GM19467 (cell line): ENCODE results near the gene PAPPA.

Experiments
- ATAC-seq: cut with Tn5 transposase; IDR thresholded peaks from one replicate; pipeline ENCODE4 v1.9.1; 2021; ENCODE audit warnings: mild to moderate bottlenecking, moderate library complexity; ENCODE audit not compliant: unreplicated experiment

The PAPPA gene

DNA sequence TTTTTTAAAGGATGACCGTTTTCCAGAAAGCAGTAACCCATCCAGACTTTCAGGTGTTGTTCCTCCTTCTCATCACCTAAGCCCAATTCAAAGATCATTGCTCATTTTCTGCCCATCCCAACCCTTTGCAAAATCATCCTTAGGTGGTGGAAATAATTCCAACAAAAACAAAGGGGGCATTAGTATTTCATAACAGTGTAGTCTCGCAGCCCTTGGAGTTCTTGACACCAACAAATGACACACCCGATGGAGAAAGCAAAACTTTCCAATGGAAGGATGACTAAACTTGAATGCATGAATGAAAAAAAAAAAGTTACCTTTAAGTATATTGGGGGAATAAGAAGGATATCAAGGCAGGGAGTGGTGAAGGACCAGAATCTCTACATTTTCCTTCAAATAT, 117.0 kb downstream of the PAPPA start:
- ATAC-seq, result no peak

- no peak for ATAC-seq
Measured at GRCh38 chr9:116271340-116271739, 117.7 kb downstream of the PAPPA start.

GRCh38 chr9:116271991-116272390, 118.4 kb downstream of the PAPPA start:
- no peak for ATAC-seq

GRCh38 chr9:116274293-116274692, 120.7 kb downstream of the PAPPA start:
- ATAC-seq, result no peak

GRCh38 chr9:116275418-116276195, 122.0 kb downstream of the PAPPA start:
- no peak for ATAC-seq

GRCh38 chr9:116276196-116276493, 122.6 kb downstream of the PAPPA start:
- ATAC-seq, result no peak

- no peak for ATAC-seq
Measured at GRCh38 chr9:116276651-116277121, 123.1 kb downstream of the PAPPA start.

GRCh38 chr9:116278326-116278725, 124.7 kb downstream of the PAPPA start:
- no peak for ATAC-seq

GRCh38 chr9:116279230-116279629, 125.6 kb downstream of the PAPPA start:
- no peak for ATAC-seq

- ATAC-seq, result no peak
Measured at GRCh38 chr9:116280529-116280928, 126.9 kb downstream of the PAPPA start.

DNA sequence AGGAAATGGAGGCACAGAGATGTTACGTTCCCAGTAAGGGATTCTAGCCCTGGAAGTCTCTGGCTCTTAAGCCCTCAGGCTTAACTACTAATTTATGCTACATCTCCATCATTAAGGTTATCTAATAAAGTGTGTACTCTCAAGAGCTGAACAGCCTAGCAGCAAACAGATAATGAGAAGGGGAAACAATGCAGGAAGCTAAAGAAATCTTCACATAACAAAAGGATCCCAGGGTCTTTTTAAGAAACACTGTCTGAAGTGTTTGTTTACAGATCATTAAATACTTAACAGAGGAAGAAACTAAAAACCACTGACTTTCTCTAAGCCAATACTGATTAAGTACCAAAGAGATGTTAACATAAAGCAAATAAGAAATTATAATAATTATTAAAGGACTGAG, 129.0 kb downstream of the PAPPA start:
- no peak for ATAC-seq

DNA sequence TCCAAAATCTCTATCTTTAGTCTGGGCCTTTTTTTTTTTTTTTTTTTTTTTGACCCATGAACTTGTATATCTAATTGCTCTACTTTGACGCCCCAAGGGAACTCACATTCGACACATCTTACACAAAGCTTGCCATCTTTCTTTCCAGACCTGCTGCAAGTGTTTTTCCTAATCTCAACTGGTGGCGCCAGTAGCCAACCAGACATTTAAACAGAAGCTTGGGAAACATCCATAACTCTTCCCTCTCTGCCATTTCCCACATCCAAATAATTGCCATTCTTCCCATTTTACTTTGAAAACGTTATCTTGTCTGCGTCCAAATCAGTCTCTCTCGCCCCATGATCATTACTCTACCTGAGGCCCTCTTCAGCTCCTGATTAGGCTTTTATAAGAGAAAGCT, 130.9 kb downstream of the PAPPA start:
- ATAC-seq, result no peak

GRCh38 chr9:116285320-116285719, 131.7 kb downstream of the PAPPA start:
- ATAC-seq, result no peak

GRCh38 chr9:116286297-116286696, 132.7 kb downstream of the PAPPA start:
- ATAC-seq, result no peak

DNA sequence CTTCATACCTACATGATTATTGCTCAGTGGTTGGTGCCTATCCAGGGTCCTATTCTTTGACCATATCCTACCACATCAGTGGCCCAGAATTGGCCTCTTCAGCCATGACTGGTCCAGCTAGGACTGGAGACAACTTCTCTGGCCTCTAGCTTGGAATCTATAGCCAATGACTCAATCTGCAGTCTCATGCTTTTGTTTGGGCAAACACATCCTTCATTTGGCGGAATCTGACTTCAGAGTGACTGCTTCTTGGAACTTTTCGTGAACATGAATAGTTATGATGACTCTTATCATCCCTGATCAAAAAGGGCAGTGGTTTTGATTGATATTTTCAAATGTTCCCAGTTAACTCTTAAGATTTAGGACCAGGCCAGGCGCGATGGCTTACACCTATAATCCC, 134.1 kb downstream of the PAPPA start:
- no peak for ATAC-seq

GRCh38 chr9:116288658-116289057, 135.1 kb downstream of the PAPPA start:
- no peak for ATAC-seq

DNA sequence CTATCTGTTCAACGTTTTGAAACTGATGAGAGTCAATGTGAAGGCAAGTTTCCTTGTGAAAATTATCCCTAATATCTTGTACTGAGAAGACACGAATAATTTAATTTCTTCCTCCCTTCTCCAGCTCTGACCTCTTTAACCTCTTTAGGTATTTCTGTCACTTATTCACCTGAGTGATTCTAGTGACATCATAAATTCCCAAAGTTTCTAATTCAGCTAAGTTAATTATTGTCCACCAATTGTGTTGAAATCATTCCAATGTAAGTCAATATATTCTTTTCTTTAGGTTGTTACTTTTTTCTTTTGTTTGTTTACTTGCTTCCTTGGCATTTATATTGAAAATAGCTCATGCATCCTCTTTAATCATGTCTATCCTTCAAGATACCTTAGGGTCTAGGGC, 143.8 kb downstream of the PAPPA start:
- no peak for ATAC-seq

- no peak for ATAC-seq
Measured at GRCh38 chr9:116298249-116298648, 144.7 kb downstream of the PAPPA start.

- no peak for ATAC-seq
Measured at GRCh38 chr9:116298878-116299391, 145.3 kb downstream of the PAPPA start.

- ATAC-seq, result no peak
Measured at GRCh38 chr9:116300360-116300870, 146.8 kb downstream of the PAPPA start.

- no peak for ATAC-seq
Measured at GRCh38 chr9:116303270-116303669, 149.7 kb downstream of the PAPPA start.

- ATAC-seq, result no peak
Measured at GRCh38 chr9:116303886-116304538, 150.4 kb downstream of the PAPPA start.
